Liver (tissue), 9 donors: ENCODE measurements around the gene TCERG1. TPM values are rescaled to one million over a fixed set of nuclear protein-coding genes. Genes with fewer than 3 reads are reported as not detected.

Experiments used
- DNase-seq: peaks from one replicate; pipeline ENCODE4 v3.0.0-alpha.2; 2017; ENCODE audit warnings: low spot score
- H3K27ac ChIP-seq, 2 donors: one replicate each; pipeline ENCODE4 v1.7.0; 2013; ENCODE audit warnings: inconsistent platforms in 2 of 2, low read length in 2 of 2, control low read depth in 1 of 2, low read depth in 1 of 2, mild to moderate bottlenecking in 1 of 2
- H3K27me3 ChIP-seq, 4 donors: one replicate each; pipeline versions ENCODE4 v1.6.1 to v1.7.0; 2013; ENCODE audit warnings: low read length in 3 of 4, inconsistent platforms in 1 of 4, mild to moderate bottlenecking in 1 of 4, moderate library complexity in 1 of 4; ENCODE audit not compliant: control insufficient read depth in 4 of 4, insufficient read depth in 4 of 4
- H3K36me3 ChIP-seq, 4 donors: one replicate each; pipeline versions ENCODE4 v1.6.1 to v1.7.0; 2013; ENCODE audit warnings: low read length in 3 of 4, mild to moderate bottlenecking in 3 of 4, low read depth in 1 of 4, moderate library complexity in 1 of 4; ENCODE audit not compliant: control insufficient read depth in 4 of 4, insufficient read depth in 3 of 4
- H3K4me1 ChIP-seq, 4 donors: one replicate each; pipeline versions ENCODE4 v1.6.1 to v1.7.0; 2013; ENCODE audit warnings: low read length in 3 of 4, mild to moderate bottlenecking in 3 of 4, moderate library complexity in 1 of 4; ENCODE audit not compliant: control insufficient read depth in 4 of 4, insufficient read depth in 4 of 4
- H3K4me3 ChIP-seq, 3 donors: one replicate each; pipeline versions ENCODE4 v1.6.1 to v1.7.0; 2013; ENCODE audit warnings: low read length in 3 of 3, control low read depth in 1 of 3, low read depth in 1 of 3, mild to moderate bottlenecking in 1 of 3
- H3K9ac ChIP-seq, 2 donors: one replicate each; pipeline ENCODE4 v1.7.0; 2013; ENCODE audit warnings: low read length in 2 of 2, mild to moderate bottlenecking in 2 of 2, moderate library complexity in 2 of 2, control low read depth in 1 of 2, low read depth in 1 of 2
- H3K9me3 ChIP-seq, 4 donors: one replicate each; pipeline versions ENCODE4 v1.6.1 to v1.7.0; 2013; ENCODE audit warnings: low read length in 3 of 4; ENCODE audit not compliant: control insufficient read depth in 4 of 4
- EGR1 ChIP-seq, 2 donors: IDR thresholded peaks; 2 replicates each; pipeline ENCODE4 v1.6.1; 2016 to 2018; ENCODE audit warnings: antibody characterized with exemption in 2 of 2, low read depth in 2 of 2
- FOXA1 ChIP-seq: IDR thresholded peaks from 2 replicates; pipeline ENCODE4 v1.6.1; 2016; ENCODE audit warnings: antibody characterized with exemption
- GABPA ChIP-seq, 2 donors: IDR thresholded peaks in 1 of 2; conservative IDR thresholded peaks in 1 of 2; 2 replicates each; pipeline ENCODE4 v1.6.1; 2016; ENCODE audit warnings: antibody characterized with exemption in 2 of 2, mild to moderate bottlenecking in 1 of 2, moderate library complexity in 1 of 2
- HNF4A ChIP-seq, 2 donors: conservative IDR thresholded peaks; 2 replicates each; pipeline ENCODE4 v1.6.1; 2016; ENCODE audit warnings: antibody characterized with exemption in 2 of 2, mild to moderate bottlenecking in 2 of 2
- HNF4G ChIP-seq: IDR thresholded peaks from 2 replicates; pipeline ENCODE4 v1.6.1; 2016; ENCODE audit warnings: antibody characterized with exemption
- JUND ChIP-seq, 2 donors: IDR thresholded peaks; 2 replicates each; pipeline ENCODE4 v1.6.1; 2016; ENCODE audit warnings: antibody characterized with exemption in 2 of 2
- NR2F2 ChIP-seq: IDR thresholded peaks from 2 replicates; pipeline ENCODE4 v1.6.1; 2016; ENCODE audit warnings: antibody characterized with exemption
- RAD21 ChIP-seq, 2 donors: IDR thresholded peaks; 2 replicates each; pipeline ENCODE4 v1.6.1; 2016; ENCODE audit warnings: antibody characterized with exemption in 2 of 2, mild to moderate bottlenecking in 2 of 2
- RXRA ChIP-seq, 2 donors: IDR thresholded peaks; 2 replicates each; pipeline ENCODE4 v1.6.1; 2017 to 2018; ENCODE audit warnings: antibody characterized with exemption in 2 of 2, mild to moderate bottlenecking in 1 of 2
- SP1 ChIP-seq: IDR thresholded peaks from 2 replicates; pipeline ENCODE4 v1.6.1; 2018; ENCODE audit warnings: antibody characterized with exemption, mild to moderate bottlenecking
- YY1 ChIP-seq: IDR thresholded peaks from 2 replicates; pipeline ENCODE4 v1.6.1; 2016; ENCODE audit warnings: antibody characterized with exemption, mild to moderate bottlenecking
- WGBS: extraction: QIAGEN DNeasy Blood & Tissue Kit; methylation state at CpG from one replicate; pipeline ENCODE4 v1.1.7; 2013; 5-methylcytosine and 5-hydroxymethylcytosine counted together
- polyA plus RNA-seq, 2 donors: library from polyadenylated mRNA; stranded (reverse) in 1 of 2; unstranded in 1 of 2; fragments of 200-250 nt in 1 of 2; fragments of >200 nt in 1 of 2; fragmentation: Nextera tagmentation in 1 of 2; extraction: Ambion mirVana in 1 of 2; gene quantifications; one replicate each; pipeline versions ENCODE4 v1.2.1 to v1.2.3, GENCODE V29; 2013 to 2015
- total RNA-seq, 2 donors: library from RNA; depleted of rRNA; stranded (reverse); fragments of >200 nt; gene quantifications; one replicate each; pipeline ENCODE4 v1.2.3, GENCODE V29; 2014
- TF ChIP-seq, protein P1 (sequence below): IDR thresholded peaks from 2 replicates; pipeline ENCODE4 v1.6.1; 2016; ENCODE audit warnings: antibody characterized with exemption
- TF ChIP-seq, protein P2 (sequence below): fragments of 150-350 bp; IDR thresholded peaks from 2 replicates; pipeline ENCODE4 v1.5.1; 2017; ENCODE audit warnings: improper control_type of control experiment, low read depth, low read length; ENCODE audit not compliant: missing input control
- TF ChIP-seq, protein P3 (sequence below): IDR thresholded peaks from 2 replicates; pipeline ENCODE4 v1.6.1; 2016; ENCODE audit warnings: antibody characterized with exemption
- TF ChIP-seq, protein P4 (sequence below): IDR thresholded peaks from 2 replicates; pipeline ENCODE4 v1.6.1; 2016; ENCODE audit warnings: antibody characterized with exemption, mild to moderate bottlenecking
- TF ChIP-seq, protein P5 (sequence below): IDR thresholded peaks from 2 replicates; pipeline ENCODE4 v1.6.1; 2016; ENCODE audit warnings: antibody characterized with exemption
- donor health status: healthy.
- donor health status: healthy.
- donor health status: healthy.
- donor health status: healthy.
- donor health status: healthy.

TCERG1 gene
- total and polyA plus RNA-seq, 4 donors = 7.8 to 26.6 (median 16.0) TPM

DNA sequence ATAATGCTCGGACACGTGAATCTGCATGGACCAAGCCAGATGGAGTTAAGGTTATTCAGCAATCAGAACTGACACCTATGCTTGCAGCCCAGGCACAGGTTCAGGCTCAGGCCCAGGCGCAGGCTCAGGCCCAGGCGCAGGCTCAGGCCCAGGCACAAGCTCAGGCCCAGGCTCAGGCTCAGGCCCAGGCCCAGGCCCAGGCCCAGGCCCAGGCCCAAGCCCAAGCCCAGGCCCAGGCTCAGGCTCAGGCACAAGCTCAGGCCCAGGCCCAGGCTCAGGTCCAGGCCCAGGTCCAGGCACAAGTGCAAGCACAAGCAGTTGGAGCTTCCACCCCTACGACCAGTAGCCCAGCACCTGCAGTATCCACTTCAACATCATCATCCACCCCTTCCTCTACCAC lies 11.8 kb downstream of the TCERG1 start:
- WGBS = over 99% methylated on average over 5 of the region's 5 CpGs
- H3K36me3 ChIP-seq = peaks cover 9 to 56% (median 36%) of the 10 kb centered on the region in 4 donors
- TF ChIP-seq YY1 = no peak
- TF ChIP-seq RAD21 (IDR thresholded peaks at IDR 0.05) = no peak
- TF ChIP-seq HNF4A (conservative IDR thresholded peaks at IDR 0.05) = no peak
- TF ChIP-seq JUND (IDR thresholded peaks at IDR 0.05) = no peak
- TF ChIP-seq FOXA1 = no peak
- TF ChIP-seq GABPA (IDR thresholded peaks at IDR 0.05 in 1 of 2, conservative IDR thresholded peaks at IDR 0.05 in 1 of 2) = no peak
- TF ChIP-seq, protein P1, sequence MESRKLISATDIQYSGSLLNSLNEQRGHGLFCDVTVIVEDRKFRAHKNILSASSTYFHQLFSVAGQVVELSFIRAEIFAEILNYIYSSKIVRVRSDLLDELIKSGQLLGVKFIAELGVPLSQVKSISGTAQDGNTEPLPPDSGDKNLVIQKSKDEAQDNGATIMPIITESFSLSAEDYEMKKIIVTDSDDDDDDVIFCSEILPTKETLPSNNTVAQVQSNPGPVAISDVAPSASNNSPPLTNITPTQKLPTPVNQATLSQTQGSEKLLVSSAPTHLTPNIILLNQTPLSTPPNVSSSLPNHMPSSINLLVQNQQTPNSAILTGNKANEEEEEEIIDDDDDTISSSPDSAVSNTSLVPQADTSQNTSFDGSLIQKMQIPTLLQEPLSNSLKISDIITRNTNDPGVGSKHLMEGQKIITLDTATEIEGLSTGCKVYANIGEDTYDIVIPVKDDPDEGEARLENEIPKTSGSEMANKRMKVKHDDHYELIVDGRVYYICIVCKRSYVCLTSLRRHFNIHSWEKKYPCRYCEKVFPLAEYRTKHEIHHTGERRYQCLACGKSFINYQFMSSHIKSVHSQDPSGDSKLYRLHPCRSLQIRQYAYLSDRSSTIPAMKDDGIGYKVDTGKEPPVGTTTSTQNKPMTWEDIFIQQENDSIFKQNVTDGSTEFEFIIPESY = no peak

DNA sequence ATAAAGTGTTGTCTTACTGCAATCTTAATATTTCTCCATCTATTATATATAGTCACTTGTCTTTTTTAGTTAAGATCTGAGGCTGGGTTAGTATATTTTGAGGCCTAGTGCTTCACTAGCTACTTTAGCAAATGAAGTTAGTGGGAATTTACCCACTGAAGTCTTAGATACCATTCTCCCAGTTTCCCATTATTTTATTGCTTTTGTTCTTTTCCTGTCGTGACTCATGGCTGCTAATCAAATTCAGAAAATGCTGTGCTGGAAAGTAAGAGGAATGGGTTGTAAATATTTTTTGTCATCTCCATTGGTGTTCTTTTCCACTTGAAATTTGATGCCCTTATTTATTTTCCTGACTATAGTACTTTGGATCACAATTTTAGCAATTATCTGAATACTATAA lies 14.2 kb downstream of the TCERG1 start:
- DNase-seq = no peak
- no peak overlapping the region for H3K9ac ChIP-seq
- H3K4me1 ChIP-seq = no peaks in the 10 kb centered on the region
- no peaks in the 10 kb centered on the region for H3K27me3 ChIP-seq
- peaks cover 9 to 58% (median 46%) of the 10 kb centered on the region in 4 donors for H3K36me3 ChIP-seq
- H3K4me3 ChIP-seq = no peak overlapping the region
- 81% methylated on average over 1 of the region's 1 CpG for WGBS
- H3K9me3 ChIP-seq = no peaks in the 10 kb centered on the region
- no peak for TF ChIP-seq EGR1 (IDR thresholded peaks at IDR 0.05; ENCODE audit: low read depth in 2 of 2)
- no peak for TF ChIP-seq SP1
- TF ChIP-seq HNF4G = no peak
- TF ChIP-seq, protein P2, sequence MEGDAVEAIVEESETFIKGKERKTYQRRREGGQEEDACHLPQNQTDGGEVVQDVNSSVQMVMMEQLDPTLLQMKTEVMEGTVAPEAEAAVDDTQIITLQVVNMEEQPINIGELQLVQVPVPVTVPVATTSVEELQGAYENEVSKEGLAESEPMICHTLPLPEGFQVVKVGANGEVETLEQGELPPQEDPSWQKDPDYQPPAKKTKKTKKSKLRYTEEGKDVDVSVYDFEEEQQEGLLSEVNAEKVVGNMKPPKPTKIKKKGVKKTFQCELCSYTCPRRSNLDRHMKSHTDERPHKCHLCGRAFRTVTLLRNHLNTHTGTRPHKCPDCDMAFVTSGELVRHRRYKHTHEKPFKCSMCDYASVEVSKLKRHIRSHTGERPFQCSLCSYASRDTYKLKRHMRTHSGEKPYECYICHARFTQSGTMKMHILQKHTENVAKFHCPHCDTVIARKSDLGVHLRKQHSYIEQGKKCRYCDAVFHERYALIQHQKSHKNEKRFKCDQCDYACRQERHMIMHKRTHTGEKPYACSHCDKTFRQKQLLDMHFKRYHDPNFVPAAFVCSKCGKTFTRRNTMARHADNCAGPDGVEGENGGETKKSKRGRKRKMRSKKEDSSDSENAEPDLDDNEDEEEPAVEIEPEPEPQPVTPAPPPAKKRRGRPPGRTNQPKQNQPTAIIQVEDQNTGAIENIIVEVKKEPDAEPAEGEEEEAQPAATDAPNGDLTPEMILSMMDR = no peak
- H3K27ac ChIP-seq = no peak overlapping the region

More for the DNA sequence above, 11.8 kb downstream of the TCERG1 start:
- Histone ChIP-seq H3K9ac (no peak overlapping the region), H3K9me3 (no peaks in the 10 kb centered on the region), H3K27me3 (no peaks in the 10 kb centered on the region), H3K4me3 (no peak overlapping the region), H3K4me1 (no peaks in the 10 kb centered on the region), H3K27ac (no peak overlapping the region)
- DNase-seq = no peak

DNA sequence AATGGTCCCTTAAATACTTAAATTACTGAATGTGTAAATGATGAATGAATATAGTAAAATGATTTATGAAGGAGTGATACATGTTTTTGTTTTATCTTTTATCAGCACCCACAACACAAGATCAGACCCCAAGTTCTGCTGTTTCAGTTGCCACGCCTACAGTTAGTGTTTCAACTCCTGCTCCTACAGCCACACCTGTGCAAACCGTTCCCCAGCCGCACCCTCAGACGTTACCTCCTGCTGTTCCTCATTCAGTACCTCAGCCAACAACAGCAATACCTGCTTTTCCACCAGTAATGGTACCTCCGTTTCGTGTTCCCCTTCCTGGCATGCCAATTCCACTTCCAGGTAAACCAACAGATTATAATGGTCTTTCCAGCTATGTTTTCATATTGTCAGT lies 16.3 kb downstream of the TCERG1 start:
- no peak for DNase-seq
- H3K9me3 ChIP-seq = no peaks in the 10 kb centered on the region
- no peak overlapping the region for H3K9ac ChIP-seq
- no peaks in the 10 kb centered on the region for H3K4me1 ChIP-seq
- peaks cover 7 to 49% (median 37%) of the 10 kb centered on the region in 4 donors for H3K36me3 ChIP-seq
- WGBS = 89% methylated on average over 6 of the region's 6 CpGs
- TF ChIP-seq RAD21 (IDR thresholded peaks at IDR 0.05) (no peak), RXRA (IDR thresholded peaks at IDR 0.05) (no peak), JUND (IDR thresholded peaks at IDR 0.05) (no peak), HNF4A (conservative IDR thresholded peaks at IDR 0.05) (no peak), NR2F2 (no peak), GABPA (IDR thresholded peaks at IDR 0.05 in 1 of 2, conservative IDR thresholded peaks at IDR 0.05 in 1 of 2) (no peak), SP1 (no peak), HNF4G (no peak)
- TF ChIP-seq, protein P3, sequence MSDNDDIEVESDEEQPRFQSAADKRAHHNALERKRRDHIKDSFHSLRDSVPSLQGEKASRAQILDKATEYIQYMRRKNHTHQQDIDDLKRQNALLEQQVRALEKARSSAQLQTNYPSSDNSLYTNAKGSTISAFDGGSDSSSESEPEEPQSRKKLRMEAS = no peak
- TF ChIP-seq, protein P4, sequence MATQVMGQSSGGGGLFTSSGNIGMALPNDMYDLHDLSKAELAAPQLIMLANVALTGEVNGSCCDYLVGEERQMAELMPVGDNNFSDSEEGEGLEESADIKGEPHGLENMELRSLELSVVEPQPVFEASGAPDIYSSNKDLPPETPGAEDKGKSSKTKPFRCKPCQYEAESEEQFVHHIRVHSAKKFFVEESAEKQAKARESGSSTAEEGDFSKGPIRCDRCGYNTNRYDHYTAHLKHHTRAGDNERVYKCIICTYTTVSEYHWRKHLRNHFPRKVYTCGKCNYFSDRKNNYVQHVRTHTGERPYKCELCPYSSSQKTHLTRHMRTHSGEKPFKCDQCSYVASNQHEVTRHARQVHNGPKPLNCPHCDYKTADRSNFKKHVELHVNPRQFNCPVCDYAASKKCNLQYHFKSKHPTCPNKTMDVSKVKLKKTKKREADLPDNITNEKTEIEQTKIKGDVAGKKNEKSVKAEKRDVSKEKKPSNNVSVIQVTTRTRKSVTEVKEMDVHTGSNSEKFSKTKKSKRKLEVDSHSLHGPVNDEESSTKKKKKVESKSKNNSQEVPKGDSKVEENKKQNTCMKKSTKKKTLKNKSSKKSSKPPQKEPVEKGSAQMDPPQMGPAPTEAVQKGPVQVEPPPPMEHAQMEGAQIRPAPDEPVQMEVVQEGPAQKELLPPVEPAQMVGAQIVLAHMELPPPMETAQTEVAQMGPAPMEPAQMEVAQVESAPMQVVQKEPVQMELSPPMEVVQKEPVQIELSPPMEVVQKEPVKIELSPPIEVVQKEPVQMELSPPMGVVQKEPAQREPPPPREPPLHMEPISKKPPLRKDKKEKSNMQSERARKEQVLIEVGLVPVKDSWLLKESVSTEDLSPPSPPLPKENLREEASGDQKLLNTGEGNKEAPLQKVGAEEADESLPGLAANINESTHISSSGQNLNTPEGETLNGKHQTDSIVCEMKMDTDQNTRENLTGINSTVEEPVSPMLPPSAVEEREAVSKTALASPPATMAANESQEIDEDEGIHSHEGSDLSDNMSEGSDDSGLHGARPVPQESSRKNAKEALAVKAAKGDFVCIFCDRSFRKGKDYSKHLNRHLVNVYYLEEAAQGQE = no peak
- TF ChIP-seq, protein P5, sequence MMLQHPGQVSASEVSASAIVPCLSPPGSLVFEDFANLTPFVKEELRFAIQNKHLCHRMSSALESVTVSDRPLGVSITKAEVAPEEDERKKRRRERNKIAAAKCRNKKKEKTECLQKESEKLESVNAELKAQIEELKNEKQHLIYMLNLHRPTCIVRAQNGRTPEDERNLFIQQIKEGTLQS = no peak
- TF ChIP-seq, protein P1 = no peak
- no peaks in the 10 kb centered on the region for H3K27me3 ChIP-seq
- no peak overlapping the region for H3K27ac ChIP-seq
- no peak overlapping the region for H3K4me3 ChIP-seq
